CD8-positive, alpha-beta memory T cell (primary cell): Measurements from ENCODE around the gene GTPBP2. TPM values are rescaled to one million over a fixed set of nuclear protein-coding genes. Genes with fewer than 3 reads are reported as not detected.
"Not testable (repeated sequence)": the region's sequence is repeated elsewhere in the genome, so short reads cannot be mapped to it uniquely, and the experiment has no call there.

ENCODE experiments used
- CTCF ChIA-PET: fragments of 350-600 bp; sonication (Branson Sonifier 250); formaldehyde crosslinking; loops from one replicate; lab custom pipeline; 2021; ENCODE audit warnings: antibody characterized with exemption; lab: Charles Lee
- POLR2A ChIA-PET: fragments of 350-600 bp; sonication (Branson Sonifier 250); formaldehyde crosslinking; loops from one replicate; lab custom pipeline; 2021; ENCODE audit warnings: antibody characterized with exemption; lab: Charles Lee
- DNase-seq, 5 donors: peaks; one replicate each; pipeline versions ENCODE4 v3.0.0 to v3.0.0-alpha.2; 2020 to 2022; ENCODE audit warnings: mixed read lengths in 1 of 5
- H3K27ac ChIP-seq: one replicate; pipeline ENCODE4 v1.7.0; 2013; ENCODE audit warnings: low read depth, mild to moderate bottlenecking, low read length, moderate library complexity
- H3K27me3 ChIP-seq: 2 replicates; pipeline ENCODE4 v1.7.0; 2013; ENCODE audit warnings: low read length, mild to moderate bottlenecking; ENCODE audit not compliant: insufficient read depth, poor library complexity, severe bottlenecking
- H3K36me3 ChIP-seq: 2 replicates; pipeline ENCODE4 v1.7.0; 2013; ENCODE audit warnings: mild to moderate bottlenecking, low read length, moderate library complexity; ENCODE audit not compliant: insufficient read depth
- H3K4me1 ChIP-seq: 2 replicates; pipeline ENCODE4 v1.7.0; 2013; ENCODE audit warnings: mild to moderate bottlenecking, low read length, moderate library complexity; ENCODE audit not compliant: insufficient read depth
- H3K4me3 ChIP-seq: 2 replicates; pipeline ENCODE4 v1.7.0; 2013; ENCODE audit warnings: mild to moderate bottlenecking, low read length
- H3K9me3 ChIP-seq: 2 replicates; pipeline ENCODE4 v1.7.0; 2013; ENCODE audit warnings: mild to moderate bottlenecking, low read length
- H3K27ac Mint-ChIP-seq, 8 donors: one replicate each; pipeline ENCODE4 v1.8.0; 2020 to 2021; ENCODE audit warnings: mixed read lengths in 8 of 8, mild to moderate bottlenecking in 6 of 8, inconsistent platforms in 3 of 8, moderate library complexity in 3 of 8
- H3K27me3 Mint-ChIP-seq, 2 donors: one replicate each; pipeline ENCODE4 v1.8.0; 2020 to 2021; ENCODE audit warnings: mixed read lengths in 2 of 2, mild to moderate bottlenecking in 1 of 2, moderate library complexity in 1 of 2
- H3K36me3 Mint-ChIP-seq, 3 donors: one replicate each; pipeline ENCODE4 v1.8.0; 2020 to 2021; ENCODE audit warnings: mixed read lengths in 3 of 3, inconsistent platforms in 1 of 3, mild to moderate bottlenecking in 1 of 3
- H3K4me1 Mint-ChIP-seq, 3 donors: one replicate each; pipeline ENCODE4 v1.8.0; 2020 to 2021; ENCODE audit warnings: mixed read lengths in 3 of 3, inconsistent platforms in 1 of 3, mild to moderate bottlenecking in 1 of 3
- H3K4me3 Mint-ChIP-seq, 7 donors: one replicate each; pipeline ENCODE4 v1.8.0; 2020 to 2021; ENCODE audit warnings: mixed read lengths in 7 of 7, mild to moderate bottlenecking in 6 of 7, moderate library complexity in 4 of 7, inconsistent platforms in 2 of 7
- H3K9me3 Mint-ChIP-seq, 5 donors: one replicate each; pipeline ENCODE4 v1.8.0; 2020 to 2022; ENCODE audit warnings: mixed read lengths in 5 of 5, mild to moderate bottlenecking in 3 of 5, moderate library complexity in 2 of 5, inconsistent platforms in 1 of 5
- polyA plus RNA-seq: library from polyadenylated mRNA; unstranded; fragments of 300-500 nt; fragmentation: Illumina TruSeq; gene quantifications from one replicate; pipeline ENCODE4 v1.2.3, GENCODE V29; 2021
- total RNA-seq, 2 experiments: library from RNA; stranded (reverse); gene quantifications; one replicate each; pipeline ENCODE4 v1.2.3, GENCODE V29; 2021

The GTPBP2 gene
- total and polyA plus RNA-seq, 3 experiments from 2014 or later, result 3.9 to 45.4 (median 44.2) TPM

- H3K27me3 ChIP-seq, result no peaks in the 10 kb centered on the region
- H3K9me3 Mint-ChIP-seq, result no peaks in the 10 kb centered on the region
- H3K27ac Mint-ChIP-seq, result peak overlapping the region; percentile 94 to 99 (median 96)
- H3K4me3 Mint-ChIP-seq, result peak overlapping the region; percentile 96 to 100 (median 97)
- peaks cover 9% of the 10 kb centered on the region for H3K36me3 ChIP-seq
- no peaks in the 10 kb centered on the region for H3K9me3 ChIP-seq
- H3K27ac ChIP-seq, result no peak overlapping the region
- peak overlapping the region; percentile 94 for H3K4me3 ChIP-seq
- peaks cover 35% of the 10 kb centered on the region for H3K4me1 ChIP-seq
- H3K27me3 Mint-ChIP-seq, result peaks cover 0 to 8% of the 10 kb centered on the region in 2 donors
- CTCF ChIA-PET, result interaction anchor here (2.7 kb wide), 1 partner anchor 26 kb away, joined by 9 read pairs; no protein-coding TSS in a partner anchor
- H3K4me1 Mint-ChIP-seq, result peaks cover 33 to 60% (median 52%) of the 10 kb centered on the region in 3 donors
- H3K36me3 Mint-ChIP-seq, result peaks cover 0 to 28% (median 5%) of the 10 kb centered on the region in 3 donors
- POLR2A ChIA-PET, result interaction anchor here (0.7 to 1.0 kb wide), 2 partner anchors 62 to 90 kb away, joined by 3 to 6 read pairs; no protein-coding TSS in a partner anchor
- DNase-seq, result no peak
Measured at GRCh38 chr6:43634702-43635303, 5.7 kb upstream of the GTPBP2 start.

GRCh38 chr6:43633002-43633401 lies 3.9 kb upstream of the GTPBP2 start:
- DNase-seq, H3K27me3 Mint-ChIP-seq, H3K27ac ChIP-seq, H3K9me3 Mint-ChIP-seq, H3K9me3 ChIP-seq, H3K27me3 ChIP-seq, H3K27ac Mint-ChIP-seq, POLR2A ChIA-PET, H3K36me3 ChIP-seq, H3K4me3 Mint-ChIP-seq, CTCF ChIA-PET, H3K4me3 ChIP-seq: not testable (repeated sequence)
- peaks cover 25% of the 10 kb centered on the region for H3K4me1 ChIP-seq
- H3K36me3 Mint-ChIP-seq, result peaks cover 0 to 25% (median 0%) of the 10 kb centered on the region in 3 donors
- peaks cover 33 to 57% (median 47%) of the 10 kb centered on the region in 3 donors for H3K4me1 Mint-ChIP-seq

DNA sequence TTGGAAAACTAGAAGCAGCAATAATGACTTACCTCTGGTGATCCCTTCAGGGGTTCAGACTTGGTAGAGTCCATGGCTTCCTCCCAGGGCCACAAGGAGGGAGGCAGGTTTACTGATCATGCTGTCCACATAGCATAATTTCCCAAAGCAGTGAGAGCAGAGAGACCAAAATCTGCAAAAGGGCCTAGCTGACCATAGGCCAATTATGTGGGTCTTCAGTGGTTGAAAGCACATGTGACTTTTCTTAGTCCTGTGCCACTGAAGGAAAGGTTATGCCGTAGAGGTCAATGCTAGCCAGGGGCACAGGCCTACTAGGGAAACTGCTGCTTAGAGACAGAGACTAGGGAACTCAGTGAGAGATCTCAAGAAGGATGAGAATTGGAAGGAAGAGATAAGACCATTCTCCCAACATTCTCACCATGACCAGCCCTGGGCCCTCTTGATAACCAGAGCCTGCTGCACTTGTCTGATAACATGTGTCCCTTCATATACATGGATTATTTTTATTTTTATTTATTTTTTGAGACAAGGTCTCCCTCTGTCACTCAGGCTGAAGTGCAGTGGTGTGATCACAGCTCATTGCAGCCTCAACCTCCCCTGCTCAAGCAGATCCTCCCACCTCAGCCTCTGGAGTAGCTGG lies 2.0 kb upstream of the GTPBP2 start:
- Mint-ChIP-seq H3K27ac (peak overlapping the region in 5 of 8 donors; percentile 17 to 83 (median 76)), H3K4me1 (peaks cover 44 to 55% (median 52%) of the 10 kb centered on the region in 3 donors), H3K36me3 (peaks cover 0 to 26% (median 1%) of the 10 kb centered on the region in 3 donors), H3K4me3 (peak overlapping the region in 5 of 7 donors; percentile 34 to 80 (median 57)), H3K27me3 (peaks cover 0 to 8% of the 10 kb centered on the region in 2 donors), H3K9me3 (no peaks in the 10 kb centered on the region)
- H3K9me3 ChIP-seq, result no peaks in the 10 kb centered on the region
- no peaks in the 10 kb centered on the region for H3K36me3 ChIP-seq
- H3K4me3 ChIP-seq, result no peak overlapping the region
- peaks cover 20% of the 10 kb centered on the region for H3K4me1 ChIP-seq
- peak overlapping the region; percentile 92 for H3K27ac ChIP-seq
- H3K27me3 ChIP-seq, result no peaks in the 10 kb centered on the region
- CTCF ChIA-PET, result interaction anchor here (2.7 kb wide), 1 partner anchor 37 kb away, joined by 10 read pairs; no protein-coding TSS in a partner anchor
- POLR2A ChIA-PET, result no interaction called here
- DNase-seq, result no peak

DNA sequence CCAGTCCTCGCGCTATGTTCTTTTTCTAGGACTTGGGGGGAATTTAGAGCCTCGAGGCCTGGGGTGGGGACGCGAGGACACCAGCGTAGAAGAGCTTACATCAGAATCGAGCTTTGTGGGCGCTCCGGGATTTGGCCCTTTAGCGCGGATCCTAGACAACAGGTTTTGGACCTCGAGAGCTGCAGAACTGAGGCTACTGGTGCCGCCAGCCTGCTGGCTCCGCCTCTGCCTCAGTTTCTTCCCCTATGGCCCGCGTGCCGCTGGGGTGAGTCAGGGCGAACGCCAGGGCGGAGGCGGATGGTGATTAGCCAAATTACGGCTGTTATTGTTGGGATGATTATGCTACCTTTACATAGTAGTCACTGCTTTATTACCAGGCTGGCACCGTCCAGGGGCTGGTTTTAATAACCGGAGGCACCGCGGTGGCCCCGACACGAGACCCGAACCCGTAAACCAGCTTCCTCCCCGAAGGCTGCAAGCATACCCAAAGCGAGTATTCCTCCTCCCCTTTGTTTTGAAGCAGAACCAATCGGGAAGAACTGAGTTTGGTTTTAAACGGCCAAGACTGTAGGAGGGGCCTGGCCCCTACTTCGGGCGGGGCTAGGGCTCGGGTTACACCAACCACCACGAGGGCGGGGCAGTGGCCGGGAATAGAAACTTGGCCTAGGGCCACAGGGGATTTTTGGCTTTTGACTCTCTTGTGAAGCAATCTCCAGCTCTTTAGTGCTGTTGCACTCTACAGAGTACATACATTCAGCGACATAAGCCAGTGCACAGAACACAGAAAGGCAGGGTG lies 639 bp upstream of the GTPBP2 start:
- H3K4me3 Mint-ChIP-seq, result peak overlapping the region; percentile 96 to 99 (median 98)
- POLR2A ChIA-PET, result interaction anchor here (0.8 to 1.3 kb wide), 6 partner anchors 9 to 651 kb away, joined by 3 to 6 read pairs (median 3); partner anchors contain the start of genes HSP90AB1, PEX6, POLH and XPO5
- H3K4me3 ChIP-seq, result peak overlapping the region; percentile 99

GRCh38 chr6:43628393-43629103 lies 516 bp downstream of the GTPBP2 start:
- CTCF ChIA-PET, result interaction anchor here (1.9 to 2.7 kb wide), 2 partner anchors 20 to 39 kb away, joined by 9 to 10 read pairs; no protein-coding TSS in a partner anchor

More for the DNA sequence above, 639 bp upstream of the GTPBP2 start:
- H3K9me3 Mint-ChIP-seq, result no peaks in the 10 kb centered on the region
- H3K27ac Mint-ChIP-seq, result peak overlapping the region; percentile 90 to 99 (median 98)
- Histone ChIP-seq H3K36me3 (no peaks in the 10 kb centered on the region), H3K9me3 (no peaks in the 10 kb centered on the region), H3K4me1 (peaks cover 12% of the 10 kb centered on the region), H3K27me3 (no peaks in the 10 kb centered on the region), H3K27ac (peak overlapping the region; percentile 92)
- peaks cover 34 to 45% (median 40%) of the 10 kb centered on the region in 3 donors for H3K4me1 Mint-ChIP-seq
- CTCF ChIA-PET, result interaction anchor here (0.8 to 2.7 kb wide), 4 partner anchors 14 to 54 kb away, joined by 3 to 10 read pairs (median 6); partner anchors contain the start of genes POLH and XPO5
- DNase-seq, result peak; percentile 78 to 88 (median 82)
- peaks cover 0 to 33% (median 1%) of the 10 kb centered on the region in 3 donors for H3K36me3 Mint-ChIP-seq
- no peaks in the 10 kb centered on the region for H3K27me3 Mint-ChIP-seq

DNA sequence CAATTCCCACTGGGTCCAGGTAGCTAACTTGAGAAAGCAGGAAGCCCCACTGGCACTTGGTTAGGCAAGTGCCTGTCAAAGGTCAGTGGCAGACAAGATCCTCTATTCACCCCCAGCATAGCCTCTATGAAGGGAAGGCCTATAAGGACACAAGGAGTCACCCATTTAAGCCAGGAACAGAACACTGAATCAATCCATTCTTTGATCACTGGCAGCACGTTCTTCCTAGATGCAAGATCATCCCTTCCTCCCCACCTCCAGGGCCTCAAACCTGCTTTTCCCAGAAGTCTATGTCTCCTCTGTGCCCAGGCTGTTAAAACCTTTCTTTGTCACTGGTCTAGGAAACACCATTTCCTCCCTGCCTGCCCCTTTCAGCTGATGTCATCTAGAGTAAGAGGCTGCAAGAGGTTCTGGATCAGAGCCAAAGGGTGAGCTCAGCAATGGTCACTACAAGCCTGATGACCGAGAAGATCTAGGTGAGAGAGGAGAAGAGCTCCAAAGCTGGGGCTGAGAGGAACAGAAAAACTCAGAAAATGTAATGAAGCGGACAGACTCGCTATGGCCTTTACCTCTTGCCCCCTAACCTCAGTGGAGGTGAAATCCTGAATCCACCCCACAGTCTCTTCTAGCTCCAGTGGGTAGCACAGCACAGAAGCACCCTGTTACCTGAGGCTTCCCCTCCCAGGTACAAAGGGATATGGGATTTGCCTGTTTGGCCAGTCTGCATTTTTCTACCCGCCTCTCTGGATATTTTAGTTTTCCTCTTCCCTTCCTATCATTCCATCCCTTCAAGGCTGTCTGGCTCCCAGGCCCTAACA lies 1.8 kb downstream of the GTPBP2 start:
- CTCF ChIA-PET, result interaction anchor here (1.3 kb wide), 1 partner anchor 41 kb away, joined by 3 read pairs; no protein-coding TSS in a partner anchor
- Histone ChIP-seq H3K4me1 (peaks cover 11% of the 10 kb centered on the region), H3K27ac (peak overlapping the region; percentile 89), H3K4me3 (no peak overlapping the region), H3K36me3 (peaks cover 12% of the 10 kb centered on the region), H3K9me3 (no peaks in the 10 kb centered on the region), H3K27me3 (no peaks in the 10 kb centered on the region)
- POLR2A ChIA-PET, result no interaction called here
- peaks cover 0 to 57% (median 3%) of the 10 kb centered on the region in 3 donors for H3K36me3 Mint-ChIP-seq
- DNase-seq, result no peak
- H3K27me3 Mint-ChIP-seq, result no peaks in the 10 kb centered on the region
- peak overlapping the region; percentile 19 to 98 (median 69) for H3K4me3 Mint-ChIP-seq
- no peaks in the 10 kb centered on the region for H3K9me3 Mint-ChIP-seq
- H3K4me1 Mint-ChIP-seq, result peaks cover 31 to 41% (median 37%) of the 10 kb centered on the region in 3 donors
- peak overlapping the region in 7 of 8 donors; percentile 27 to 93 (median 80) for H3K27ac Mint-ChIP-seq

More at GRCh38 chr6:43628393-43629103, 516 bp downstream of the GTPBP2 start:
- Histone ChIP-seq H3K27me3 (no peaks in the 10 kb centered on the region), H3K36me3 (peaks cover 4% of the 10 kb centered on the region), H3K4me1 (peaks cover 11% of the 10 kb centered on the region), H3K9me3 (no peaks in the 10 kb centered on the region), H3K4me3 (peak overlapping the region; percentile 84), H3K27ac (peak overlapping the region; percentile 89)
- H3K4me1 Mint-ChIP-seq, result peaks cover 31 to 40% (median 35%) of the 10 kb centered on the region in 3 donors
- H3K27ac Mint-ChIP-seq, result peak overlapping the region; percentile 90 to 99 (median 98)
- H3K36me3 Mint-ChIP-seq, result peaks cover 0 to 44% (median 3%) of the 10 kb centered on the region in 3 donors
- POLR2A ChIA-PET, result interaction anchor here (0.8 to 1.3 kb wide), 4 partner anchors 9 to 618 kb away, joined by 3 to 6 read pairs (median 4); partner anchors contain the start of genes HSP90AB1, POLH, XPO5 and ZNF318
- peak overlapping the region; percentile 96 to 99 (median 98) for H3K4me3 Mint-ChIP-seq
- no peaks in the 10 kb centered on the region for H3K27me3 Mint-ChIP-seq
- no peaks in the 10 kb centered on the region for H3K9me3 Mint-ChIP-seq
- peak; percentile 29 to 75 (median 48) for DNase-seq
